Thymus (tissue), 14 donors: ENCODE results near the gene NLGN4Y. TPM values are rescaled to one million over a fixed set of nuclear protein-coding genes. Genes with fewer than 3 reads are reported as not detected.
A peak's percentile ranks its signal among the peaks of the same experiment; 100 is the strongest.

Experiments used
- DNase-seq, 9 donors: peaks; one replicate each; pipeline ENCODE4 v3.0.0-alpha.2; 2013; ENCODE audit warnings: low spot score in 9 of 9, low read depth in 6 of 9, missing footprints in 1 of 9
- H3K27ac ChIP-seq, 2 donors: one replicate each; pipeline ENCODE4 v1.5.1; 2013; ENCODE audit warnings: control low read depth in 1 of 2, low read depth in 1 of 2, low read length in 1 of 2, mild to moderate bottlenecking in 1 of 2, moderate library complexity in 1 of 2
- H3K27me3 ChIP-seq, 2 donors: one replicate each; pipeline ENCODE4 v1.5.1; 2013; ENCODE audit warnings: low read length in 1 of 2; ENCODE audit not compliant: control insufficient read depth in 2 of 2, insufficient read depth in 1 of 2
- H3K36me3 ChIP-seq, 2 donors: one replicate each; pipeline ENCODE4 v1.5.1; 2013; ENCODE audit warnings: low read length in 1 of 2, mild to moderate bottlenecking in 1 of 2, moderate library complexity in 1 of 2; ENCODE audit not compliant: control insufficient read depth in 2 of 2, insufficient read depth in 2 of 2
- H3K4me1 ChIP-seq, 2 donors: one replicate each; pipeline ENCODE4 v1.5.1; 2013; ENCODE audit warnings: low read length in 2 of 2; ENCODE audit not compliant: control insufficient read depth in 2 of 2, insufficient read depth in 2 of 2
- H3K4me3 ChIP-seq, 2 donors: one replicate each; pipeline ENCODE4 v1.5.1; 2013; ENCODE audit warnings: low read length in 2 of 2, control low read depth in 1 of 2, mild to moderate bottlenecking in 1 of 2
- H3K9me3 ChIP-seq, 2 donors: one replicate each; pipeline ENCODE4 v1.5.1; 2013; ENCODE audit warnings: low read length in 1 of 2, mild to moderate bottlenecking in 1 of 2; ENCODE audit not compliant: control insufficient read depth in 2 of 2, insufficient read depth in 1 of 2
- WGBS: extraction: QIAGEN DNeasy Blood & Tissue Kit; methylation state at CpG from one replicate; pipeline ENCODE4 v1.1.7; 2013; 5-methylcytosine and 5-hydroxymethylcytosine counted together
- long read RNA-seq, 10 donors: transcript quantifications; one replicate each; lab custom pipeline, GENCODE V29; 2026
- polyA plus RNA-seq: library from polyadenylated mRNA; stranded (reverse); fragments of 200-250 nt; gene quantifications from one replicate; pipeline ENCODE4 v1.2.3, GENCODE V29; 2013
- total RNA-seq: library from RNA; stranded (reverse); fragments of 120-200 nt; gene quantifications from one replicate; pipeline ENCODE4 v1.2.4, GENCODE V29; 2013
- donor health status: healthy.

The NLGN4Y gene
- total RNA-seq (0.24 TPM), polyA plus RNA-seq (3.0 TPM)
- long read RNA-seq, donor 1: 0 reads
- long read RNA-seq, donor 2: 0 reads
- long read RNA-seq, donor 3: 0 reads
- long read RNA-seq, donor 4: 0 reads
- long read RNA-seq, donor 5: 0 reads
- long read RNA-seq, donor 6, full-length matches to known transcripts: 1 of 1 reads
- long read RNA-seq, donor 6, partial matches to known transcripts: 0 of 1 reads
- long read RNA-seq, donor 6, other reads (novel, unspliced or antisense): 0 of 1 reads
- long read RNA-seq, donor 7: 0 reads
- long read RNA-seq, donor 8: 0 reads
- long read RNA-seq, donor 9: 0 reads
- long read RNA-seq, donor 10, full-length matches to known transcripts: 1 of 1 reads
- long read RNA-seq, donor 10, partial matches to known transcripts: 0 of 1 reads
- long read RNA-seq, donor 10, other reads (novel, unspliced or antisense): 0 of 1 reads

DNA sequence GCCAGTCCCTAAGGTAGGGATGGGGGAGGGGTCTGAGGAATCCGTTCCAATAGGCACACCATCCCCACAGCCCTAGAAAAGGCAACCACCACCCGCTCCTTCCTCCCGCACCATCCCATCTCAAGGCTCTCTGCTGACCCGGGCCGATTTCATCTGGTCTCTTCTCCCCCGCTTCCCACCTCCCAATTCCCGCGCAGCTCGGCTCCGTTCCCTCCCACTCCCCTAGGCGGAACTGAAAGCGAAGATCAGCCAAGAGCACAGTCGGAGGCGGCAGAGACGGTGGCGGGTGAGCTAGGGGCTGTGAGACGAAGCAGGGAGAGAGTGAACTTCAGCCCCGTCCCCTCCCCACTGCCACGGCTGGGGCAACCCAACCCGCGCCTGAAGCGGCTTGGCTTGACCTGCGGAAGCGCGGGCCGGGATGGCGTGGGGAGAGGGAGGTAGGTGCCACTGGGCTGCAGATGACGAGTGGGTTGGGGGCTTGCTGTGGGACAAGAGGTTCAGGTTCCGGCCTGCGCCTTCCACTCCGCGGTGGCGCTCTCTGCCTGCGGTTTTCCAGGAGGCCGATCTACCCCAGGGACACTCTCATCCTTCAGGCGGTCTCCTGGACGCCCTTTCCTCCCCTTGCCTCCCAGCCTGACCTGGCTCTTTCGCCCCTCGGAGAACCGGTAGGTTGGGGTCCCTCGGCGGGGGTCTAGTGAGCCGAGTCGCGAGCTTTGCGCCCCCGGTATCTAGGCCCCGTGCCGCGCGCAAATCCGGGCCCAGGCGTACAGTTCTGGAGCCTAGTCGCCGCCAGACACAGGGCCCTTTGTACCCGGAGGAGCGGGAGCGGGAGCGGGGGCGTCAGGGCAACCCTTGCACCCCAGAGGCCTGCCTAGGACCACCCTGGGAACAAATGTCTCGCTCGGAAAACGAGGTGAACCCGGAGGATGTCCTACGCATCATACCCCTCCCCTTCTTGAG is at the start of gene NLGN4Y:
TSS of gene NLGN4Y (plus strand) at position 258 of the 960 bp plus-strand sequence. CDS start 97,591 bp downstream, outside the sequence.
- Histone ChIP-seq H3K4me1 (no peaks in the 10 kb centered on the region), H3K27ac (peak within 1 kb of the TSS in 1 of 2 donors; percentile 31), H3K36me3 (no peaks in the 10 kb centered on the region), H3K9me3 (no peaks in the 10 kb centered on the region), H3K27me3 (peaks cover 0 to 2% of the 10 kb centered on the region in 2 donors), H3K4me3 (peak within 1 kb of the TSS in 1 of 2 donors; percentile 27)
- WGBS: 3% methylated on average over 62 of the region's 65 CpGs
- DNase-seq: no peak

DNA sequence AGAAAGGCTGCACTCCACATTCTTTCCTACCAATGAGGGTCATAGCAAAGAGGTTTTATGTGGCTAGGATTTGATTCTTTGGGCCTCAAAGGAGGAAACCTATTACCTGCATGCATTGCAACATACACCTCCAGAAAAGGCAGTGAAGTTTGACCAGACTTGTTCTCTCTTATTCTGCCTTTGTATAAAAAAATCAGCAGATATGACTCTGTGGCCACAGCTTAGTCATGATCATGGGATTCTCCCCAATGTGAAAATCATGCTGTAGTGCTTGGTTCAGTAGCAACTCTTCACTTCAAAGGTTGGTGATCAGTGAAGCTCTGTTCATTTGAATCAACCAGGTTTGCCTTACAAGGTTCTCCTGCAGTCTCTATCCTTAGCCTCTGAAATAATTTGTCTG is 38.4 kb upstream of the NLGN4Y start:
- Histone ChIP-seq H3K9me3 (no peaks in the 10 kb centered on the region), H3K4me3 (no peak overlapping the region), H3K36me3 (no peaks in the 10 kb centered on the region), H3K27me3 (no peaks in the 10 kb centered on the region), H3K4me1 (no peaks in the 10 kb centered on the region), H3K27ac (no peak overlapping the region)
- no peak for DNase-seq

DNA sequence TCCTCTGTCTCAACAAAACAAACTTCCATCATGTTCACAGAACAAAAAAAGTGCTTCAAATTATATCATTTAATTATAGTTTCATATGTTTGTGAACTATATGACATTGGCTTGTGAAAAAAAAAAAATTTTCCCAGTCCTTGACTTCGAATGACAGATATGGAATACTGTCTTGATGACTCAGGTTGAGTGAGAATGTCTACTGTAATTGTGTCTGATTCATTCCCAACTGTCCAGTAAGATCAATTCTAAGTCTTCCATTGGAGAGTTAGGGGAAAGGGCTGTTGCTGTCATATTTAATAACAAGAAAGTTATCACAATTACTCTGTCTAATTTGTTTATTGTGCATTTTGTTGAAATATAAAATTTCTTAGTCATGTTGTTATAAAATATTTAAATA is 34.1 kb upstream of the NLGN4Y start:
- Histone ChIP-seq H3K9me3 (no peaks in the 10 kb centered on the region), H3K27ac (no peak overlapping the region), H3K4me1 (no peaks in the 10 kb centered on the region), H3K36me3 (no peaks in the 10 kb centered on the region), H3K4me3 (no peak overlapping the region), H3K27me3 (no peaks in the 10 kb centered on the region)
- DNase-seq: no peak
- 75% methylated on average over 1 of the region's 1 CpG for WGBS

DNA sequence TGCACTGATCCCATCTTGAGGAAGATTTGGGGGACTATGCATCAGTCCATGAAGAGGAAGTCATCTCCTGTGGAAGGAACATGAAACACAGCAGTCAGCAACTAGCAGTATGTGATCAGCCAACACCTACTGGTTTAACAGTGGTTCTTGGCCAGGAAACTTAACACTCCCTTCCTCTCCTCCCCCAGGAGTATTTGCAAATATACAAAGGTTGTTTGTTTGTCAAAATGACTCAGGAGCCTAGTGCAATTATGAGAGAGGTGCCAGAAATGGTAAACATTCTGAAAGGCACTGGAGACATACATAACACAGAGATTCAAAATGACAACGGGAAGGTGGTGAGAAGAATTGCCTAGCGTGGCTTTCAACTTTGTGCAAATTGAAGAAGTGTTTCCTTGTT is 26.3 kb upstream of the NLGN4Y start:
- Histone ChIP-seq H3K9me3 (no peaks in the 10 kb centered on the region), H3K27ac (no peak overlapping the region), H3K4me3 (no peak overlapping the region), H3K36me3 (no peaks in the 10 kb centered on the region), H3K27me3 (no peaks in the 10 kb centered on the region), H3K4me1 (no peaks in the 10 kb centered on the region)
- 66% methylated on average over 2 of the region's 2 CpGs for WGBS
- no peak for DNase-seq

DNA sequence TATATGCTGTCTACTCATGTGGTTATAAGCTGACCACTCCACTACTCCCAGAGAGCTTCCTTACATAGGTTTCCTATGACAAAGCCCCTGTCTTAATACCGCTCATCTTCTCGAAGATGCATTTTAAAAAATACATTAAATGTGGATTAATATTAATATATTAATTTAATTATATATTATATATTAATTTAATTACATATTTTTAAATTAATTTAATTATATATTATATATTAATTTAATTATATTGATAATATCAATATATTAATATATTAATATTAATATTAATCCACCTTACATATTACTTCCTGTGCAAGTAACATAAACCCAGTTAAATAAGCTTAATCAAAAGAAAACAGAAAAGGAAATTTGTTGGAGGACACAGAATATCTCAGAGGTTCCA is 19.7 kb upstream of the NLGN4Y start:
- Histone ChIP-seq H3K4me3 (no peak overlapping the region), H3K27me3 (no peaks in the 10 kb centered on the region), H3K4me1 (no peaks in the 10 kb centered on the region), H3K27ac (no peak overlapping the region), H3K36me3 (no peaks in the 10 kb centered on the region), H3K9me3 (no peaks in the 10 kb centered on the region)
- DNase-seq: no peak
- 95% methylated on average over 2 of the region's 2 CpGs for WGBS

DNA sequence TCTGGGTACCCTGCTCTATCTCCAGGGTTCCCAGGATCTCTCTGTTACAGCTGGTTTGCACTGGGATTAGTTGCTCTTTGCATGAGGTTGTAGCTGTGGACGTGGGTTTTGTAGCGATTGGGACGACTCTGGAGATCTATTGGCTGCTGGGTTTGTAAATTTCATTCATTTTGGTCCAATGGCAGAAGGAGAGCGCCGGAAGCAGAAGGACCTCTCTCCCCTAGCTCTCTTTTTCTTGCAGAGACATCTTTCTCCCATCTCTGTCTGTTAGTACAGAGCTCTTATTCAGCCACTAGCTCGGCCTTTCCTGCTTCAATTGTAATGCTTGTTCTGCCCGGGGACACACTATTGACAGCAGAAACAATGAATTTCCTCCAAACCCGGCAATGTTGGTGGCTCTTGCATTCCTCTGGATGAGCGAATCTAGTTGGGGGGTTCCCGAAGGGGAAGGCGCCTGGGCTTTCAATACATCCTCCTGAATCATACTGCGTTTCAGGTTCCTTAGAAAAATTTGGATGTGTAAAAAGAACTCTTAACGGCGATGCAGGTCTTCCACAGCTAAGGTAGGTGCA is 1.9 kb upstream of the NLGN4Y start:
- Histone ChIP-seq H3K27ac (no peak overlapping the region), H3K4me3 (no peak overlapping the region), H3K36me3 (no peaks in the 10 kb centered on the region), H3K27me3 (peaks cover 0 to 2% of the 10 kb centered on the region in 2 donors), H3K9me3 (no peaks in the 10 kb centered on the region), H3K4me1 (no peaks in the 10 kb centered on the region)
- WGBS: 2% methylated on average over 14 of the region's 14 CpGs
- no peak for DNase-seq

DNA sequence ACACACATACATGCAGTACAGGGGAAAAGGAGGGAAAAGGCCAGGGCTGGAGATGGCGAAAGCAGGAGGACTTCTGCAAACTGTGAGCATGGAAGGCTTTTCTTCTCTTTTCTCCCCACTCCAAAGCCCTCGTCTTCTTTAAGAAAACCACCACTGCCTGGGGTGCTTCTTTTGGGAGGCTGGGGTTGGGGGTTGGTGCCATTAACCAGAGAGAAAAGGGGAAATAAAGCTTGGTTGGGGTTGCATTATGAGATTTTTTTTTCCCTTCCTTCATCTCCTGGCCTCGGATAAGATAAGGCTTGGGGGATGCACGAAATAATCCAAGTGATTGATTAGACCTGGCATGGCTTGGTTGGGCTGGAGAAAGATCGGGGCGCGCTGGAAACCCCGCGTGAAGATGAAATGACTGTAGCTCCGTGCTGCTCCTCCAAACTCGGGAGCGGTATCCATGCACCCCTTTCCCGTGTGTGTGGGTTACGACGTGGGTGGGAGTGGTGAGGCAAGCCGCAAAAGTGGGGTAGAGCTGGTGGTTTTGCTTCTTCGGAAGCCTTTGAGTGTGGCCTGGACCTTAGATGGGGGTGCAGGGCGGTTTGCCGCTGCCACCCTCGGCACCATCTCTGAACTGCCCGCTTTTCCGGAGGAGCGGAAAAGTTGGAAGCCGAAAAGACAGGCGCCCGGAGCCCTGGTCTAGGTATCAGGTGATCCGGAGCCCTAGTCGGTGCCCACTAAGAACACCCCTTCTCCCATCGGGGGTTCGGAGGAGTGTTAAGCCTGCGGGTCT is 648 bp upstream of the NLGN4Y start:
- Histone ChIP-seq H3K36me3 (no peaks in the 10 kb centered on the region), H3K27ac (peak overlapping the region in 1 of 2 donors; percentile 18), H3K27me3 (peaks cover 0 to 2% of the 10 kb centered on the region in 2 donors), H3K4me3 (peak overlapping the region in 1 of 2 donors; percentile 27), H3K9me3 (no peaks in the 10 kb centered on the region), H3K4me1 (no peaks in the 10 kb centered on the region)
- no peak for DNase-seq
- 4% methylated on average over 31 of the region's 31 CpGs for WGBS

DNA sequence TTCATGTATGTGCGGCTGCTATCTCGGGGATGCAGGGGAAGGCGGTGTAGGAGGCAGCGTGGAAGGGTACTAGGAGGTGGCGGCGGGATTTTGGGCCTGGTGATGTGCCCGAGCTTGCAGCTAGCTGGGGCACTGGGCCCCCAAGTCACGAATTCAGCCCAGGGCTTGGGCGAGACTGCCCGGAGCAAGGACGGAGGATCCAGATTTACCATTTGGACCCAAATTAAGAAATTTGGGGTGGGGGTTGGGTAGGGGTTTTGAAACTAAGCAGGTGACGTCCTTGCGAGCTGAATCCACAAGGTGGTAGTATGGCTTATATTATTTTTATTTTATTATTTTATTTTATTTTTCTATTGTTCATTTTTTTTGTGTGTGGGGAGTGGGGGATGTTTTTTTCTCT is 986 bp downstream of the NLGN4Y start:
- H3K4me1 ChIP-seq: no peaks in the 10 kb centered on the region
- 7% methylated on average over 13 of the region's 13 CpGs for WGBS
- no peak overlapping the region for H3K4me3 ChIP-seq
- no peaks in the 10 kb centered on the region for H3K9me3 ChIP-seq
- H3K27ac ChIP-seq: no peak overlapping the region
- no peaks in the 10 kb centered on the region for H3K36me3 ChIP-seq
- no peak for DNase-seq
- H3K27me3 ChIP-seq: peaks cover 0 to 2% of the 10 kb centered on the region in 2 donors
